ENCODE measurements around the gene HAS3. TPM values are rescaled to one million over a fixed set of nuclear protein-coding genes. Genes with fewer than 3 reads are reported as not detected.

HAS3 gene
- total and polyA plus RNA-seq, 2 donors (not counting 3 experiments of a cell fraction or from before 2014, with no cell fraction given) = 1.5 to 1.8 TPM

GRCh38 chr16:69116906-69117305 lies 11.5 kb downstream of the HAS3 start:
- DNase-seq (ENCODE audit: low read depth, low spot score) = peak; percentile 73
- no peaks in the 10 kb centered on the region for H3K27me3 ChIP-seq (ENCODE audit: control insufficient read depth in 2 of 2, insufficient read depth in 2 of 2, low read length in 2 of 2)
- H4K20me1 ChIP-seq (replicated peaks; ENCODE audit: control insufficient read depth, extremely low read depth, insufficient read depth, low read length) = peaks cover 3% of the 10 kb centered on the region
- dilution Hi-C loops (cut with MboI; ENCODE audit: extremely low pct_ligation_motif_present, low sequenced_read_pairs) = no loop called here
- H3K9me3 ChIP-seq (replicated peaks; ENCODE audit: control insufficient read depth, insufficient read depth, low read length) = no peaks in the 10 kb centered on the region
- H3K36me3 ChIP-seq (ENCODE audit: control insufficient read depth in 2 of 2, extremely low read depth in 1 of 2, insufficient read depth in 2 of 2, low read length in 2 of 2) = peaks cover 2 to 26% of the 10 kb centered on the region in 2 experiments
- no peak overlapping the region for H3K27ac ChIP-seq (ENCODE audit: insufficient read depth, low read depth, low read length)
- H3K4me3 ChIP-seq (replicated peaks in 1 of 3; ENCODE audit: insufficient read depth in 1 of 3, low read depth in 1 of 3, low read length in 3 of 3) = no peak overlapping the region
- intact Hi-C loops (cut with micrococcal nuclease) = no loop called here
- TF ChIP-seq MAX (IDR thresholded peaks at IDR 0.05; ENCODE audit: insufficient read depth, insufficient read length) (no peak), MYC (IDR thresholded peaks at IDR 0.05; ENCODE audit: low read depth, low read length) (no peak), POLR2A (IDR thresholded peaks at IDR 0.05; ENCODE audit: low read depth, low read length) (no peak), EZH2 (IDR thresholded peaks at IDR 0.05; ENCODE audit: borderline replicate concordance, low read depth, low read length, severe bottlenecking) (no peak), FOS (IDR thresholded peaks at IDR 0.05; ENCODE audit: borderline replicate concordance, insufficient read depth, low read length) (no peak), JUN (IDR thresholded peaks at IDR 0.05; ENCODE audit: borderline replicate concordance, insufficient read depth, insufficient read length, low read depth) (no peak), GATA2 (IDR thresholded peaks at IDR 0.05; ENCODE audit: insufficient read depth, insufficient read length, low read depth, low read length) (no peak), POLR2AphosphoS5 (IDR thresholded peaks at IDR 0.05; ENCODE audit: insufficient read depth, low read depth, low read length) (no peak)
- TF ChIP-seq, protein P1, sequence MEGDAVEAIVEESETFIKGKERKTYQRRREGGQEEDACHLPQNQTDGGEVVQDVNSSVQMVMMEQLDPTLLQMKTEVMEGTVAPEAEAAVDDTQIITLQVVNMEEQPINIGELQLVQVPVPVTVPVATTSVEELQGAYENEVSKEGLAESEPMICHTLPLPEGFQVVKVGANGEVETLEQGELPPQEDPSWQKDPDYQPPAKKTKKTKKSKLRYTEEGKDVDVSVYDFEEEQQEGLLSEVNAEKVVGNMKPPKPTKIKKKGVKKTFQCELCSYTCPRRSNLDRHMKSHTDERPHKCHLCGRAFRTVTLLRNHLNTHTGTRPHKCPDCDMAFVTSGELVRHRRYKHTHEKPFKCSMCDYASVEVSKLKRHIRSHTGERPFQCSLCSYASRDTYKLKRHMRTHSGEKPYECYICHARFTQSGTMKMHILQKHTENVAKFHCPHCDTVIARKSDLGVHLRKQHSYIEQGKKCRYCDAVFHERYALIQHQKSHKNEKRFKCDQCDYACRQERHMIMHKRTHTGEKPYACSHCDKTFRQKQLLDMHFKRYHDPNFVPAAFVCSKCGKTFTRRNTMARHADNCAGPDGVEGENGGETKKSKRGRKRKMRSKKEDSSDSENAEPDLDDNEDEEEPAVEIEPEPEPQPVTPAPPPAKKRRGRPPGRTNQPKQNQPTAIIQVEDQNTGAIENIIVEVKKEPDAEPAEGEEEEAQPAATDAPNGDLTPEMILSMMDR (IDR thresholded peaks at IDR 0.05; ENCODE audit: extremely low read depth in 1 of 2, insufficient read depth in 1 of 2, low read depth in 1 of 2, low read length in 2 of 2) = no peak
- H2AFZ ChIP-seq (ENCODE audit: low read depth, low read length) = no peak overlapping the region
- no peak overlapping the region for H3K9ac ChIP-seq (replicated peaks; ENCODE audit: extremely low read depth, insufficient read depth, low read length)
- POLR2A ChIA-PET = no interaction called here
- no TSS peak for BruUV-seq (replicated peaks)
- no peaks in the 10 kb centered on the region for H3K79me2 ChIP-seq (ENCODE audit: control insufficient read depth, insufficient read depth, low read length)
- FAIRE-seq = peak; percentile 93
- CTCF ChIA-PET = interaction anchor here (0.8 to 2.3 kb wide), 5 partner anchors 9 to 270 kb away, joined by 3 to 11 read pairs (median 4); partner anchors contain the start of gene HAS3
- no peaks in the 10 kb centered on the region for H3K9me1 ChIP-seq (replicated peaks; ENCODE audit: control insufficient read depth, extremely low read depth, insufficient read depth, low read length)
- H3K4me2 ChIP-seq (ENCODE audit: insufficient read depth, low read length) = no peak overlapping the region
- peaks cover 17% of the 10 kb centered on the region for H3K4me1 ChIP-seq (ENCODE audit: control insufficient read depth, extremely low read depth, insufficient read depth, low read length)
